ENCODE data around the gene AOAH. TPM values are rescaled to one million over a fixed set of nuclear protein-coding genes. Genes with fewer than 3 reads are reported as not detected.

The AOAH gene
- total RNA-seq, 1 experiment from 2014 or later: 0.39 TPM

- no peak overlapping the region for H3K14ac ChIP-seq (ENCODE audit: insufficient read depth, low read length)
- H2BK12ac ChIP-seq (ENCODE audit: insufficient read length, low read depth, low read length): no peak overlapping the region
- no peak overlapping the region for H2BK20ac ChIP-seq (ENCODE audit: low read depth, low read length, poor library complexity, severe bottlenecking)
- H3K4me1 ChIP-seq (ENCODE audit: insufficient read depth, low read length): no peaks in the 10 kb centered on the region
- no peak overlapping the region for H3K4me3 Mint-ChIP-seq
- no peak overlapping the region for H4K91ac ChIP-seq (ENCODE audit: insufficient read length, low read depth, low read length)
- no peak for DNase-seq
- H4K20me1 ChIP-seq (ENCODE audit: control insufficient read depth, insufficient read depth, insufficient read length): no peaks in the 10 kb centered on the region
- H3K9ac ChIP-seq (ENCODE audit: extremely low read depth, insufficient read length, low read length): no peak overlapping the region
- H3K23ac ChIP-seq (ENCODE audit: insufficient read length, low read depth, low read length): no peak overlapping the region
- no peak overlapping the region for H3K56ac ChIP-seq (ENCODE audit: insufficient read length, low read depth, low read length)
- H4K5ac ChIP-seq (ENCODE audit: insufficient read length, low read depth, low read length): no peak overlapping the region
- H3K4me1 Mint-ChIP-seq: peaks cover 9 to 15% of the 10 kb centered on the region in 2 experiments
- no peak overlapping the region for H2AK5ac ChIP-seq (ENCODE audit: insufficient read length, low read length)
- H3K27me3 Mint-ChIP-seq (ENCODE audit: low read depth): no peaks in the 10 kb centered on the region; the same call in 1 of the 2 replicates
- H3K23me2 ChIP-seq (ENCODE audit: insufficient read length, low read depth, low read length, poor library complexity, severe bottlenecking): no peaks in the 10 kb centered on the region
- H2BK15ac ChIP-seq (ENCODE audit: low read depth, low read length): no peak overlapping the region
- no peak overlapping the region for H2AFZ ChIP-seq (ENCODE audit: low read length)
- no CpG with 5 or more reads among the region's 2 CpGs for WGBS (ENCODE audit: extremely low coverage, insufficient read length, low lambda C conversion rate)
- no peak overlapping the region for H4K8ac ChIP-seq (replicated peaks; ENCODE audit: insufficient read length, low read depth, low read length)
- H3K4me2 ChIP-seq (ENCODE audit: insufficient read depth, insufficient read length, low read length): no peak overlapping the region
- H3K36me3 Mint-ChIP-seq (ENCODE audit: insufficient read depth in 1 of 3, low read depth in 3 of 3): no peaks in the 10 kb centered on the region
- no peaks in the 10 kb centered on the region for H3K27me3 ChIP-seq (ENCODE audit: insufficient read depth, low read length)
- no peak overlapping the region for H3T11ph ChIP-seq (ENCODE audit: low read length)
- H3K27ac ChIP-seq (ENCODE audit: insufficient read length, low read depth, low read length): no peak overlapping the region
- H3K4ac ChIP-seq (ENCODE audit: low read depth, low read length): no peak overlapping the region
- H3K9me3 Mint-ChIP-seq: no peaks in the 10 kb centered on the region
- no peaks in the 10 kb centered on the region for H3K9me3 ChIP-seq (ENCODE audit: control insufficient read depth, low read depth, low read length)
- no peaks in the 10 kb centered on the region for H3K79me2 ChIP-seq (ENCODE audit: insufficient read depth, low read length)
- H2BK5ac ChIP-seq (ENCODE audit: insufficient read length, low read length): no peak overlapping the region
- no peak overlapping the region for H3K18ac ChIP-seq (ENCODE audit: insufficient read length, low read depth, low read length)
- H3K27ac Mint-ChIP-seq: no peak overlapping the region
- no peaks in the 10 kb centered on the region for H3K79me1 ChIP-seq (ENCODE audit: insufficient read depth, low read depth, low read length, poor library complexity, severe bottlenecking)
- H2BK120ac ChIP-seq (ENCODE audit: low read depth, low read length, poor library complexity, severe bottlenecking): no peak overlapping the region
- TF ChIP-seq CTCF (conservative IDR thresholded peaks at IDR 0.05): no peak
Observed at GRCh38 chr7:36752026-36752711, 27.9 kb upstream of the AOAH start.

Data from H9 (cell line).